Stimulated activated CD4-positive, alpha-beta T cell treated with anti-CD3 and anti-CD28 coated beads, Interleukin-4, amount 100 ng/mL, for 1 hour (primary cell): ENCODE results near the gene BRD9.
"Not testable (repeated sequence)": the region's sequence is repeated elsewhere in the genome, so short reads cannot be mapped to it uniquely, and the experiment has no call there.

Source experiments
- DNase-seq: peaks from one replicate; pipeline ENCODE4 v3.0.0-alpha.2; 2020

The BRD9 gene

GRCh38 chr5:892394-893136 lies at the start of gene BRD9, which contains the start of gene TRIP13:
Gene BRD9, minus strand, starts transcription at chr5:892801. Its CDS starts 144 bp downstream, at chr5:892657.
Gene TRIP13, plus strand, starts transcription at chr5:892884. Its CDS starts 115 bp downstream, at chr5:892999.
- peak; percentile 86 for DNase-seq

- DNase-seq, result not testable (repeated sequence)
Measured at GRCh38 chr5:940741-941140, 48.1 kb upstream of the BRD9 start.

- no peak for DNase-seq
Measured at GRCh38 chr5:939368-939767, 46.8 kb upstream of the BRD9 start.

- no peak for DNase-seq
Measured at GRCh38 chr5:937151-937924, 44.7 kb upstream of the BRD9 start.

- DNase-seq, result no peak
Measured at GRCh38 chr5:936149-937144, 43.8 kb upstream of the BRD9 start.

GRCh38 chr5:935510-936084 lies 43.0 kb upstream of the BRD9 start:
- DNase-seq, result no peak

- DNase-seq, result not testable (repeated sequence)
Measured at GRCh38 chr5:934381-934967, 41.9 kb upstream of the BRD9 start.

- not testable (repeated sequence) for DNase-seq
Measured at GRCh38 chr5:933951-934350, 41.4 kb upstream of the BRD9 start.

GRCh38 chr5:933251-933861 lies 40.8 kb upstream of the BRD9 start:
- DNase-seq, result no peak

GRCh38 chr5:932628-933250 lies 40.1 kb upstream of the BRD9 start:
- no peak for DNase-seq

GRCh38 chr5:932151-932627 lies 39.6 kb upstream of the BRD9 start:
- no peak for DNase-seq

GRCh38 chr5:931570-932145 lies 39.1 kb upstream of the BRD9 start:
- no peak for DNase-seq

- DNase-seq, result no peak
Measured at GRCh38 chr5:930866-931265, 38.3 kb upstream of the BRD9 start.

- no peak for DNase-seq
Measured at GRCh38 chr5:929596-929995, 37.0 kb upstream of the BRD9 start.

- DNase-seq, result not testable (repeated sequence)
Measured at GRCh38 chr5:929182-929581, 36.6 kb upstream of the BRD9 start.

GRCh38 chr5:927172-928015 lies 34.8 kb upstream of the BRD9 start:
- no peak for DNase-seq

GRCh38 chr5:926417-927171 lies 34.0 kb upstream of the BRD9 start:
- DNase-seq, result peak; percentile 36

GRCh38 chr5:923281-923873 lies 30.8 kb upstream of the BRD9 start:
- DNase-seq, result peak; percentile 76
